PC-3 (cell line): Measurements from ENCODE around the gene JAZF1.

ENCODE experiments used
- EZH2 ChIP-seq: fragments of 300-600 bp; sonication (generic); IDR thresholded peaks from one replicate; pipeline ENCODE4 v1.6.1; 2017; ENCODE audit warnings: antibody characterized with exemption, mild to moderate bottlenecking, low read length; ENCODE audit not compliant: unreplicated experiment
- TF ChIP-seq, protein P1 (sequence below): fragments of 300-600 bp; sonication (generic); conservative IDR thresholded peaks from 2 replicates; pipeline ENCODE4 v1.5.1; 2017; ENCODE audit warnings: antibody characterized with exemption, low read depth, mild to moderate bottlenecking, low read length

DNA sequence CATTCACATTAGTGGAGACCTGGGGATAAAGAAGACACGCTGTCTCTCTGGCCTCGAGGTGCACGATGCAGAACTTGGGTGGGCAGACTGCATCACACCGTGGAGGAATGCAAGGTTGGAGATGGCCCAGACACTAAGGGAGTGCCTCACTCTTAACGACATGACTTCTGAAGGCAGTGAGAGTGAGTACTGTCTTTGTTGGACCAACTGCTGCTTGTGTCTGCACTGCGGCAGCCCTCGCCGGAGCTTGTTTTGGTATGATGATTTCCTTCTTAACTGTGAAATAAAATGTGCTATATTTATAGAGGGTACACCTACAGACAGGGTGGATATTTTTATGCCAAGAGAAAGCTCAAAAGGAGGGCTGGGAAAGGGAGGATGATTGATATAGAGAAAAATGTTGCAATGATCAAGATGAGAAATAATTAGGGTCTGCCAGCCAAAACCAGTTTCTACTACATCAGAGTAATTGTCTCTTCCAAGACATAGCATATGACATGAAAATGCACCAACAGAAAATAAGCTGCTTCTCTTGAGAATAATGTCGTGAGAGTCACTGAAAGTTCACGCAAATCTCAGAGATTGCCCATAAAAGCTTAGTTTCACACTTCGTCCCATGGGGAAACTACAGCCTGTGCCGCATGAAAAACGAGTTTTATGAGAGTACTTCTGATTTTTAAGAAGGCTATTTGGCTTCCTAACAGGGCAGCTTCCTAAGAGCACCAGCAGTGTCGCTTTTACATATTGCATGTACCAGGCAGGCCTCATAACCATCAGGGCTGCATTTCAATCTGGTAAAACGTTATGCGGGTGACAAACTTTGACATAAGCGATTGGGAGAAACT is 313.5 kb downstream of the JAZF1 start:
- no peak for TF ChIP-seq EZH2
- TF ChIP-seq, protein P1, sequence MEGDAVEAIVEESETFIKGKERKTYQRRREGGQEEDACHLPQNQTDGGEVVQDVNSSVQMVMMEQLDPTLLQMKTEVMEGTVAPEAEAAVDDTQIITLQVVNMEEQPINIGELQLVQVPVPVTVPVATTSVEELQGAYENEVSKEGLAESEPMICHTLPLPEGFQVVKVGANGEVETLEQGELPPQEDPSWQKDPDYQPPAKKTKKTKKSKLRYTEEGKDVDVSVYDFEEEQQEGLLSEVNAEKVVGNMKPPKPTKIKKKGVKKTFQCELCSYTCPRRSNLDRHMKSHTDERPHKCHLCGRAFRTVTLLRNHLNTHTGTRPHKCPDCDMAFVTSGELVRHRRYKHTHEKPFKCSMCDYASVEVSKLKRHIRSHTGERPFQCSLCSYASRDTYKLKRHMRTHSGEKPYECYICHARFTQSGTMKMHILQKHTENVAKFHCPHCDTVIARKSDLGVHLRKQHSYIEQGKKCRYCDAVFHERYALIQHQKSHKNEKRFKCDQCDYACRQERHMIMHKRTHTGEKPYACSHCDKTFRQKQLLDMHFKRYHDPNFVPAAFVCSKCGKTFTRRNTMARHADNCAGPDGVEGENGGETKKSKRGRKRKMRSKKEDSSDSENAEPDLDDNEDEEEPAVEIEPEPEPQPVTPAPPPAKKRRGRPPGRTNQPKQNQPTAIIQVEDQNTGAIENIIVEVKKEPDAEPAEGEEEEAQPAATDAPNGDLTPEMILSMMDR, result no peak
